HG03095 (cell line): ENCODE measurements around the gene CHFR.
"Not testable (repeated sequence)": the region's sequence is repeated elsewhere in the genome, so short reads cannot be mapped to it uniquely, and the experiment has no call there.

ENCODE experiments used
- ATAC-seq: cut with Tn5 transposase; IDR thresholded peaks from one replicate; pipeline ENCODE4 v1.9.1; 2021; ENCODE audit warnings: moderate library complexity; ENCODE audit not compliant: unreplicated experiment

The CHFR gene

GRCh38 chr12:132814232-132814631 lies 73.2 kb downstream of the CHFR start:
- ATAC-seq: no peak

DNA sequence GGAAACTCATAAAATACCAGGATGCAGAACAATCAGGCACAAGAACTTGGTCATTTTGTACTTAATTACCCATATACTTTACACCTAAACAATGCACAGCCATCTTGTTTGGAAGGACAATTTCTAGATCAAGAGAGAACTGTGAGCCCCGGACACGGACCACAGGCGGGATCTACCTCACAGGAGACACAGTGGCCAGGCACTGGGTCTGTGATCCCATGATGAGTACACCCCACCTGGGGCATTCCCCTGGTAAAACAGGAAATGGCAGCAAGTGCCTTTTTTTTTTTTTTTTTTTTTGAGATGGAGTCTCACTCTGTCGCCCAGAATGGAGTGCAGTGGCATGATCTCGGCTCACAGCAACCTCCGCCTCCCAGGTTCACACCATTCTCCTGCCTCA lies 74.0 kb downstream of the CHFR start:
- no peak for ATAC-seq

DNA sequence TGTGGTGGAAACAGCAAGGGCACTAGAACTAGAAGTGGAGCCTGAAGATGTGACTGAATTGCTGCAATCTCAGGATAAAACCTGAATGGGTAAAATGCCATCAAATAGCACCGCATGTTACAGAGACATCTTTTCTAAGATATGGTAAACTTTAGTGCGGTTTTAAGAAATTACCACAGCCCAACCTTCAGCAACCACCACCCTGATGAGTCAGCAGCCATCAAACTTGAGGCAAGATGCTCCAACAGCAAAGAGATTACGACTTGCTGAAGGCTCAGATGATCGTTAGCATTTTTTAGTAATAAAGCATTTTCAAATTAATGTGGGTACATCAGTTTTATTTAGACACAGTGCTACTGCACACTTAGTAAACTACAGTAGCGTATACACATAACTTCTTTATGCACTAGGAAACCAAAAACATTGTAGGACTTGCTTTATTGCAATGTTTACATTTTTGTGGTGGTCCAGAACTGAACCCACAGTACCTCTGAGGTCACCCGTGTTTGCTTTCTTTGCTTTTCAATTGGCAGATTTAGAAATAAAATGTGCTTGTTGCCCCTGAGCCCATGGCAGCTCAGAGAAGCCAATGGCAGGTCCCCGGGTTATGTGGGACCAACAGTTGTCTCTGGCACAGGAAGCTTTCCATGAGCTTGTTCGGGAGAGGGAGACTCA lies 74.6 kb downstream of the CHFR start:
- ATAC-seq: no peak

DNA sequence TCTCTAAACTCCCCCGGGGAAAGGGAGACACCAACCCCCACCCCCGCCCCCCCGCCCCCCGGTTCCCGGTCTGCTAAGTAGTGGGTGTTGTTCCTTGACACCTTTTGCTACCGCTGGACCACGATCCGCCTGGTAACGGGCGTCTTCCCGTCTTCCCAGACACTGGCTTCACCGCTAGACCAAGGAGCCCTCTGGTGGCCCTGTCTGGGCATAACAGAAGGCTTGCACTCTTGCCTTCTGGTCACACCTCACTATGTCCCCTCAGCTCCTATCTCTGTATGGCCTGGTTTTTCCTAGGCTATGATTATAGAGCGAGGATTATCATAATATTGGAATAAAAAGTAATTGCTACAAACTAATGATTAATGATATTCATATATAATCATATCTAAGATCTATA lies 78.0 kb downstream of the CHFR start:
- ATAC-seq: not testable (repeated sequence)

- no peak for ATAC-seq
Measured at GRCh38 chr12:132807295-132808092, 79.9 kb downstream of the CHFR start.

GRCh38 chr12:132806857-132807256 lies 80.5 kb downstream of the CHFR start:
- no peak for ATAC-seq

DNA sequence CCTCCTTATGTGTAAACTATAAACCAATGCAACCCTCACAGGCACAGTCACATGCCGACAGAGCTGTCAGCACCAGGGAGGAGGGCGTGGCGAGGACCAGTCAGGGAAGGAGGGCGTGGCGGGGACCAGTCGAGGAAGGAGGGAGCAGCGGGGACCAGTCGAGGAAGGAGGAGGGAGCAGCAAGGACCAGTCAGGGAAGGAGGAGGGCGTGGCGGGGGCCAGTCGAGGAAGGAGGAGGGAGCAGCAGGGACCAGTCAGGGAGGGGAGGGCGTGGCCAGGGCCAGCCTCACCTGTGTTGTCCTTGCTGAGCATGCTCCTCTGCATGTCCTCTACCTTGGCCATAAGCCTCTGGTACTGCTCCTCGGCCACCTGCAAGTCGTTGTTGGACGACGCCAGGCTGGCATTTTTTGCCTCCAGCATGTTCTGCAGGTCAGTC lies 83.0 kb downstream of the CHFR start:
- no peak for ATAC-seq

DNA sequence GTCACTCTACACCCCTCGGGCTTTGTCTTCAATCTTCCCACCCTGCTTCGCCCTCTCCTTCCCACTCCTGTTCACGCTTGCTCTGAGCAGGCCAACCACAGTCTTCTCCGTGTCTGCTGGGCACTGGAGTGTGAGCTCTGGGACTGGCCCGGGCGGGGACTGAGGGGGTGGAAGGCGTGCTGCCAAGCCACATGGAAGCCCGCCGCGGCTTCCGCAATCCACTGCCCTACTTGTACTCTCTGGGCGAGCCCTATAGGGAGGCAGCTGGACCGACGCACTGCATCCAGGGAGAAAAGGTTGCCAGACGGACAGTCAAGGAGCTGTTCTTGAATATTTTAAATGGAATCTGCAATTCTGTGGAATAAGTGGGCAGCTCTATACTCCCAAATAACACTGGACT lies 83.5 kb downstream of the CHFR start:
- ATAC-seq: no peak

- no peak for ATAC-seq
Measured at GRCh38 chr12:132803125-132803524, 84.3 kb downstream of the CHFR start.

DNA sequence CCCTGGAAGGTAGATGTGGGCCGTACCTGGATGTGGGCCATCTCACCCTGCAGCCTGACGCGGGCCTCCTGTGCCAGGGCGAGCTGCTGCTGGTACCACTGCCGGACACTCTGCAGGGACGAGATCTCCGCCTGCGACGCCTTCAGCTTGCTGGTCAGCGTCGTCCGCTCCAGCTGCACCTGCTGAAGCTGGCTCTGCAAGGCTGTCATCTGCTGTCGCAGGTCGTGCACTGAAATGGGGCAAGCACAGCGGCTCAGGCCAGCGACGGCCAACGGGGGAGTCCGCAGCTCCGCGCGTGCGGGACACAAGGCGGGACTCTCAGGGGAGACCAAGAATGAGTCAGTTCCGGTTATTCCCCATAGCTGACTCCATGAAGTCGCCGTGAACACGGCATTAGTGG lies 85.7 kb downstream of the CHFR start:
- no peak for ATAC-seq

DNA sequence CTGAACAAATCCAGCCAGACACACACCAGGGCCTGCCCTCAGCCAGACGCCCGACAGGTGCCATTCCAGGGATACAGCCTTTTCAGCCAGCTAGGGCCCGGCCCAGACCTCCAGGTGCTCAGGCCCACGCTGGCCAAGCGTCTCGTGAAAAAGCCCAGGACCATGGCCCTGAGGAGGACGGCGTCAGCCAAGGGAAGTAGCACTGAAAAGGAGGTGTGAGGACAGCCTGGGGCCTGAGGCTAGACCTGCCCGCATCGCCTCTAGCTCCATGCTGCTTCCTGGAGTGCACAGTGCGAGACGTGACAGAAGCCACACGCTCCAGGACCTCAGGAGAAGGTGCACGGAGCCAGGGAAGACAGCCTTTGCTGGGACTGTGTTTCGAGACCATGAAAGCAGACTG lies 88.6 kb downstream of the CHFR start:
- ATAC-seq: no peak

DNA sequence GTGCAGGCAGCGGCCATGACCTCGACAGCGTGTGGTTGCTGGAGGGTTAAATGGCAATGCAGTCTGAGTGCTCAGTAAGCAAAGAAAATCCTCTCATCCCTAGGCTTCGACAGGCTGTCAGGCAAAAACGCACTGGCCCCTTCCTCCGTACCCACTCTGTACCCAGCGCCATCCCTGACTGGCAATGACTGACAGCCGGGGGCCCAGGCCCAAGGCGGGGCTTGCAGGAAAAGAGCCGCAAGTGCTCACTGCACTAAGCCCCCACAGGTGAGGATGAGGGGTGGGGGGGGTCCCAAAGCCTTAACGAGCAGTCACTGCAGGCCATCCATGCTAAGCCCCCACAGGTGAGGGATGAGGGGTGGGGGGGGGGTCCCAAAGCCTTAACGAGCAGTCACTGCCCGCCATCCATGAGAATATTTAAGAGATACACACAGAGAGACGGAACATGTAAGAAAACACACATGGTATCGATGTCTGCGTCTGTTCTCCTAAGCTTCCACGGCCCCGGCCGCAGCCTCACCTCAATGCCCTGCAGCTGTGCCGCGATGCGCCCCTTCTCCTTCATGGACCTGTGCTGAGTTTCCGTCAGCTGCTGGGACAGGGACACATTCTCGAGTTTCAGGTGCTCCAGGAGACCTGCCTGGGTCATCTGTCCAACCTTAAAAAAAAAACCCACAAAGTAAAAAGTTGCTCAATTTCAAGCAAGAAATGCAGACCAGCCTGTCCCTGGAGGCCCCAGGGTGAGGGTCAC lies 89.4 kb downstream of the CHFR start:
- ATAC-seq: no peak

GRCh38 chr12:132795847-132796246 lies 91.6 kb downstream of the CHFR start:
- ATAC-seq: no peak

- ATAC-seq: not testable (repeated sequence)
Measured at GRCh38 chr12:132791940-132792339, 95.5 kb downstream of the CHFR start.

DNA sequence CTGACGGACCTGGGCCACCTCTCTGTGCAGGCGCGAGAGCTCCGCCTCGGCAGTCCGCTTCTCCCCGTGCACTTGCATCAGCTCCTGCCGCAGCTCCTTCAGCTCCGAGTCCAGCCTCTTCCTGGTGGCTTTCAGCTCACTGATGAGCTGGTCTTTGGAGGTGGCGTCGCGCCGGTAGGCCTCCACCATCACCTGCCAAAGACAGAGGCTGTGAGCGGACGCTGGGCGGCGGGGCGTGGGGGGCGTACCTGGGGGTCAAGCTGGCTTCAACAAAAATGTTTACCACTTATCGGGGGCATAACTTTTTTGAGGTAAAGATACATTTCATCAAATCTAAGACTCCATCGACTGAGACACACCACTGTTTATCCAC lies 98.3 kb downstream of the CHFR start:
- no peak for ATAC-seq

- no peak for ATAC-seq
Measured at GRCh38 chr12:132788375-132789098, 98.9 kb downstream of the CHFR start.

GRCh38 chr12:132787877-132788276 lies 99.5 kb downstream of the CHFR start:
- no peak for ATAC-seq

- no peak for ATAC-seq
Measured at GRCh38 chr12:132786192-132786591, 101.2 kb downstream of the CHFR start.

- ATAC-seq: no peak
Measured at GRCh38 chr12:132784580-132784979, 102.8 kb downstream of the CHFR start.

GRCh38 chr12:132783917-132784531 lies 103.4 kb downstream of the CHFR start:
- no peak for ATAC-seq
